HepG2 (cell line): ENCODE measurements around the gene CPT1C. TPM values are rescaled to one million over a fixed set of nuclear protein-coding genes. Genes with fewer than 3 reads are reported as not detected.

ENCODE experiments used
- ATAC-seq: fragments of 200-7000 bp; cut with Tn5 transposase; 3 replicates; pipeline ENCODE4 v1.9.1; 2020; ENCODE audit warnings: mild to moderate bottlenecking, moderate library complexity
- BruUV-seq: library from RNA; stranded (reverse); fragments of 400-500 nt; replicated peaks from 2 replicates; lab custom pipeline; 2021; lab: Mats Ljungman, UMichigan
- CTCF ChIA-PET: fragments of 300-600 bp; formaldehyde crosslinking; extraction: SDS; loops from one replicate; lab custom pipeline; 2021; ENCODE audit warnings: low total read pairs, inconsistent platforms, low intra/inter-chr PET ratio; lab: Yijun Ruan, JAX
- POLR2A ChIA-PET: fragments of 350-600 bp; sonication (Branson Sonifier 250); formaldehyde crosslinking; loops from one replicate; lab custom pipeline; 2020; ENCODE audit warnings: antibody characterized with exemption, inconsistent platforms; lab: Yijun Ruan, JAX
- DNase-seq: peaks from one replicate; pipeline ENCODE4 v3.0.0-alpha.2; 2015; ENCODE audit warnings: low spot score
- FAIRE-seq: peaks from 3 replicates; lab custom pipeline; 2011; peaks lifted over from hg19 to GRCh38; lab: Jason Lieb, UNC
- H2AFZ ChIP-seq: one replicate; pipeline ENCODE4 v1.6.1; 2011; ENCODE audit warnings: low read length, inconsistent platforms
- H3K27ac ChIP-seq: fragments of 300-600 bp; 3 replicates; pipeline ENCODE4 v1.8.0; 2011; ENCODE audit warnings: mixed run types, mild to moderate bottlenecking, mixed read lengths, low read length, inconsistent platforms; ENCODE audit not compliant: insufficient read depth; ENCODE audit errors: extremely low read length
- H3K27me3 ChIP-seq, 2 experiments: fragments of 200-600 bp in 1 of 2; 2 replicates in 1 of 2; 3 replicates in 1 of 2; pipeline versions ENCODE4 v1.6.0 to v1.8.0; 2011; ENCODE audit warnings: low read length in 2 of 2, mild to moderate bottlenecking in 2 of 2, moderate library complexity in 2 of 2, inconsistent platforms in 1 of 2; ENCODE audit not compliant: insufficient read depth in 2 of 2, control insufficient read depth in 1 of 2
- H3K36me3 ChIP-seq, 2 experiments: fragments of 200-600 bp in 1 of 2; replicated peaks in 1 of 2; 2 replicates in 1 of 2; 3 replicates in 1 of 2; pipeline versions ENCODE4 v1.5.1 to v1.8.0; 2011; ENCODE audit warnings: low read length in 2 of 2, inconsistent platforms in 1 of 2; ENCODE audit not compliant: insufficient read depth in 2 of 2, control insufficient read depth in 1 of 2
- H3K4me1 ChIP-seq: 2 replicates; pipeline ENCODE4 v1.5.1; 2012; ENCODE audit warnings: low read length, inconsistent platforms; ENCODE audit not compliant: insufficient read depth
- H3K4me2 ChIP-seq: 2 replicates; pipeline ENCODE4 v1.6.0; 2011; ENCODE audit warnings: low read depth, low read length, inconsistent platforms
- H3K4me3 ChIP-seq, 3 experiments: fragments of 200-600 bp in 1 of 3; sonication (generic), shearing (Covaris generic) in 1 of 3; replicated peaks in 1 of 3; 2 replicates each; pipeline ENCODE4 v1.5.1; 2011 to 2016; ENCODE audit warnings: low read length in 3 of 3, inconsistent platforms in 2 of 3, low read depth in 2 of 3, mild to moderate bottlenecking in 2 of 3, control low read depth in 1 of 3, mixed read lengths in 1 of 3; ENCODE audit not compliant: insufficient read depth in 1 of 3
- H3K79me2 ChIP-seq: one replicate; pipeline ENCODE4 v1.6.1; 2011; ENCODE audit warnings: low read length, inconsistent platforms; ENCODE audit not compliant: insufficient read depth
- H3K9ac ChIP-seq: 2 replicates; pipeline ENCODE4 v1.6.0; 2011; ENCODE audit warnings: mild to moderate bottlenecking, low read depth, low read length, inconsistent platforms; ENCODE audit not compliant: insufficient read depth
- H3K9me3 ChIP-seq: 2 replicates; pipeline ENCODE4 v1.5.1; 2012; ENCODE audit warnings: mild to moderate bottlenecking, low read length
- H4K20me1 ChIP-seq: 2 replicates; pipeline ENCODE4 v1.6.0; 2011; ENCODE audit warnings: inconsistent platforms, mild to moderate bottlenecking, low read length, moderate library complexity; ENCODE audit not compliant: insufficient read depth
- AKAP8 ChIP-seq: sonication (generic); formaldehyde crosslinking; IDR thresholded peaks from 2 replicates; pipeline ENCODE4 v1.5.1; 2020; ENCODE audit warnings: mild to moderate bottlenecking, missing genetic modification reagents
- ARHGAP35 ChIP-seq: sonication (generic); formaldehyde crosslinking; IDR thresholded peaks from 2 replicates; pipeline ENCODE4 v1.9.0; 2022; ENCODE audit warnings: mild to moderate bottlenecking, inconsistent platforms, moderate library complexity, missing genetic modification reagents, borderline replicate concordance
- CENPT ChIP-seq: sonication (generic); formaldehyde crosslinking; IDR thresholded peaks from 2 replicates; pipeline ENCODE4 v1.8.0; 2022; ENCODE audit warnings: low read depth, mild to moderate bottlenecking, moderate library complexity, missing genetic modification reagents
- FLYWCH1 ChIP-seq: sonication (generic); formaldehyde crosslinking; IDR thresholded peaks from 2 replicates; pipeline ENCODE4 v1.8.1; 2023; ENCODE audit warnings: mild to moderate bottlenecking, missing genetic modification reagents
- MAFG ChIP-seq: sonication (generic); formaldehyde crosslinking; IDR thresholded peaks from 2 replicates; pipeline ENCODE4 v1.5.1; 2020; ENCODE audit warnings: mild to moderate bottlenecking, missing genetic modification reagents
- MED13 ChIP-seq: sonication (generic); formaldehyde crosslinking; IDR thresholded peaks from 2 replicates; pipeline ENCODE4 v1.5.0; 2020; ENCODE audit warnings: missing genetic modification reagents
- MEF2D ChIP-seq: sonication (generic); formaldehyde crosslinking; IDR thresholded peaks from 2 replicates; pipeline ENCODE4 v1.5.1; 2020; ENCODE audit warnings: mild to moderate bottlenecking, missing genetic modification reagents
- NR3C1 ChIP-seq: sonication (generic); formaldehyde crosslinking; IDR thresholded peaks from 2 replicates; pipeline ENCODE4 v1.4.0; 2020; ENCODE audit warnings: missing genetic modification reagents
- TARDBP ChIP-seq: sonication (generic); formaldehyde crosslinking; IDR thresholded peaks from 2 replicates; pipeline ENCODE4 v1.8.0; 2022; ENCODE audit warnings: mild to moderate bottlenecking, missing genetic modification reagents
- ZBTB7B ChIP-seq: sonication (generic); formaldehyde crosslinking; IDR thresholded peaks from 2 replicates; pipeline ENCODE4 v1.4.0; 2020; ENCODE audit warnings: missing genetic modification reagents
- ZMAT5 ChIP-seq: sonication (generic); formaldehyde crosslinking; IDR thresholded peaks from 2 replicates; pipeline ENCODE4 v1.5.0; 2020; ENCODE audit warnings: mild to moderate bottlenecking, low read depth, missing genetic modification reagents, borderline replicate concordance
- ZNF20 ChIP-seq: sonication (generic); formaldehyde crosslinking; IDR thresholded peaks from 2 replicates; pipeline ENCODE4 v1.4.0; 2020; ENCODE audit warnings: mild to moderate bottlenecking, moderate library complexity, missing genetic modification reagents
- ZNF260 ChIP-seq: sonication (generic); formaldehyde crosslinking; IDR thresholded peaks from 2 replicates; pipeline ENCODE4 v1.4.0; 2020; ENCODE audit warnings: missing genetic modification reagents, low read depth, mild to moderate bottlenecking, borderline replicate concordance
- ZNF263 ChIP-seq: sonication (generic); formaldehyde crosslinking; IDR thresholded peaks from 2 replicates; pipeline ENCODE4 v1.4.0; 2020; ENCODE audit warnings: missing genetic modification reagents
- ZNF382 ChIP-seq: sonication (generic); formaldehyde crosslinking; IDR thresholded peaks from 2 replicates; pipeline ENCODE4 v1.5.0; 2020; ENCODE audit warnings: missing genetic modification reagents, mild to moderate bottlenecking, borderline replicate concordance
- ZNF816 ChIP-seq: sonication (generic); formaldehyde crosslinking; IDR thresholded peaks from 2 replicates; pipeline ENCODE4 v1.8.0; 2022; ENCODE audit warnings: missing genetic modification reagents, mild to moderate bottlenecking, borderline replicate concordance
- WGBS: methylation state at CpG from one replicate; pipeline ENCODE4 v1.1.6; 2017; ENCODE audit warnings: low lambda C conversion rate; 5-methylcytosine and 5-hydroxymethylcytosine counted together
- in situ Hi-C: cut with HindIII; loops from 2 replicates; pipeline ENCODE4 v1.10.0; 2017; ENCODE audit warnings: low pct_unique_long_range_greater_than_20kb; ENCODE audit not compliant: extremely low pct_ligation_motif_present
- intact Hi-C: fragments of 100-400 bp; cut with micrococcal nuclease; formaldehyde crosslinking; loops from one replicate; pipeline ENCODE4 v1.10.0; 2022; ENCODE audit not compliant: unreplicated experiment
- polyA plus RNA-seq, 8 experiments: library from polyadenylated mRNA; depleted of rRNA in 3 of 8; stranded (reverse) in 7 of 8; unstranded in 1 of 8; fragments of >200 nt; fragmentation: Illumina TruSeq in 4 of 8; extraction: Trizol in 4 of 8; gene quantifications; 2 replicates each; pipeline versions ENCODE4 v1.2.1 to v1.2.3, GENCODE V29; 2011 to 2016; ENCODE audit warnings: low read depth in 4 of 8, missing spikeins in 1 of 8, mixed read lengths in 1 of 8; ENCODE audit not compliant: insufficient read depth in 1 of 8
- total RNA-seq, 5 experiments: library from RNA; depleted of rRNA; stranded (reverse); fragments of >200 nt; fragmentation: Illumina TruSeq; extraction: Trizol; gene quantifications; 2 replicates each; pipeline ENCODE4 v1.2.3, GENCODE V29; 2016; ENCODE audit warnings: low read depth in 1 of 5
- TF ChIP-seq, protein P1 (sequence below): sonication (generic); formaldehyde crosslinking; IDR thresholded peaks from 2 replicates; pipeline ENCODE4 v1.4.0; 2020; ENCODE audit warnings: missing genetic modification reagents, borderline replicate concordance
- TF ChIP-seq, protein P2 (sequence below): sonication (generic); formaldehyde crosslinking; IDR thresholded peaks from 2 replicates; pipeline ENCODE4 v1.5.0; 2020; ENCODE audit warnings: mild to moderate bottlenecking, missing genetic modification reagents, borderline replicate concordance
- TF ChIP-seq, protein P3 (sequence below): sonication (generic); formaldehyde crosslinking; IDR thresholded peaks from 2 replicates; pipeline ENCODE4 v1.4.0; 2020; ENCODE audit warnings: mild to moderate bottlenecking, missing genetic modification reagents

Gene CPT1C
- total and polyA plus RNA-seq, 2 of the 13 experiments (the other 11 are each of a cell fraction or from before 2014, with no cell fraction given): 0.18 TPM; not detected in 1

DNA sequence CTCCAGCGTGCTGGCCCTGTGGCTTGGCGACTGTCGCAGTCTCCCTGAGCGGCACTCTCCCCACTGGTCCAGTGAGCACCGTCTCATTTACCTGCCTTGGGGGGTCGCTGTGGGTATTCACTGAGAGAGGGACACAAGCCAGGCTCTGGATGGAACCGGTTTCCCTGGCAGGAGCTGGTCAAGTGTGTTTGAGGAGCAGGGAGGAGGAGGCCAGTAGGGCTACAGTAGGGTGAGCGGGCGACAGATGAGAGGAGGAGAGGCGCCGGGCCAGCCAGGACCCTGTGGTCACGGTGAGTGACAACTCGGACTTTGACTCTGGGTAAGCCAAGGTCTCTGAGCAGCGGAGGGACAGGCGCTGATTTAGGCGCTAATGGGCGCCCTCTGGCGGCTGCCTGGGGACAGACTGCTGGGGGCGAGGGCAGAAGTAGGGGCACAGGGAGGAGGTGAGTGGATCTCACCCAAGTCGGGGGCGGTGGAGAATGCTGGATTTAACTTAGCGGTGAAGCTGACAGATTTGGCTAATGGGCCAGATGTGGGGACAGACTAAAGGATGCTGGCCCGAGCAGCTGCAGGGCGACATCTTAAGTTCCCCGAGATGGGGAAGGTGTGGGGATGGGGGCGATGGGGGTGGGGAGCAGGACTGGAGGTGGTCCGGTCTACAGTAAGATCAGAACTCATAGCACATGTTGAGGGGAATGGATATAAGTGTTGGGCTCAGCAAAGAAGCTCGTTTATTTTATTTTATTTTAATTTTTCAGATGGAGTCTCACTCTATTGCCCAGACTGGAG is 18.6 kb upstream of the CPT1C start:
- CTCF ChIA-PET: interaction anchor here (0.7 to 1.6 kb wide), 3 partner anchors 8 to 102 kb away, joined by 3 to 6 read pairs (median 5); no protein-coding TSS in a partner anchor
- no peaks in the 10 kb centered on the region; a peak in 1 of 5 replicates for H3K27me3 ChIP-seq
- peak overlapping the region; percentile 54 for H3K9ac ChIP-seq
- no peaks in the 10 kb centered on the region for H4K20me1 ChIP-seq
- peak overlapping the region; percentile 29 for H2AFZ ChIP-seq
- peak overlapping the region; percentile 88 for H3K27ac ChIP-seq
- DNase-seq (peak; percentile 92), FAIRE-seq (peak; percentile 86), ATAC-seq (peak; percentile 85)
- in situ Hi-C loops: loop anchor here (5.0 to 10.0 kb wide), 2 partner anchors 78 to 175 kb away; partner anchors contain the start of genes PRR12 and RPS11
- H3K9me3 ChIP-seq: no peaks in the 10 kb centered on the region
- WGBS: 31% methylated on average over 19 of the region's 28 CpGs
- peaks cover 1 to 6% of the 10 kb centered on the region in 2 experiments; a peak in 3 of 5 replicates for H3K36me3 ChIP-seq
- H3K4me2 ChIP-seq: peak overlapping the region; percentile 83
- intact Hi-C loops: loop anchor here (2.0 kb wide), 1 partner anchor 160 kb away; the partner anchor contains the start of gene FCGRT
- peaks cover 4% of the 10 kb centered on the region for H3K79me2 ChIP-seq
- H3K4me1 ChIP-seq: peaks cover 25% of the 10 kb centered on the region
- POLR2A ChIA-PET: interaction anchor here (1.0 to 1.8 kb wide), 5 partner anchors 8 to 82 kb away, joined by 3 to 10 read pairs (median 5); partner anchors contain the start of genes RRAS and SCAF1
- no TSS peak for BruUV-seq
- peak overlapping the region; percentile 24 to 65 (median 51); a peak in 5 of 6 replicates for H3K4me3 ChIP-seq
- TF ChIP-seq, protein P1, sequence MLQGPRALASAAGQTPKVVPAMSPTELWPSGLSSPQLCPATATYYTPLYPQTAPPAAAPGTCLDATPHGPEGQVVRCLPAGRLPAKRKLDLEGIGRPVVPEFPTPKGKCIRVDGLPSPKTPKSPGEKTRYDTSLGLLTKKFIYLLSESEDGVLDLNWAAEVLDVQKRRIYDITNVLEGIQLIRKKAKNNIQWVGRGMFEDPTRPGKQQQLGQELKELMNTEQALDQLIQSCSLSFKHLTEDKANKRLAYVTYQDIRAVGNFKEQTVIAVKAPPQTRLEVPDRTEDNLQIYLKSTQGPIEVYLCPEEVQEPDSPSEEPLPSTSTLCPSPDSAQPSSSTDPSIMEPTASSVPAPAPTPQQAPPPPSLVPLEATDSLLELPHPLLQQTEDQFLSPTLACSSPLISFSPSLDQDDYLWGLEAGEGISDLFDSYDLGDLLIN: no peak
- TF ChIP-seq, protein P2, sequence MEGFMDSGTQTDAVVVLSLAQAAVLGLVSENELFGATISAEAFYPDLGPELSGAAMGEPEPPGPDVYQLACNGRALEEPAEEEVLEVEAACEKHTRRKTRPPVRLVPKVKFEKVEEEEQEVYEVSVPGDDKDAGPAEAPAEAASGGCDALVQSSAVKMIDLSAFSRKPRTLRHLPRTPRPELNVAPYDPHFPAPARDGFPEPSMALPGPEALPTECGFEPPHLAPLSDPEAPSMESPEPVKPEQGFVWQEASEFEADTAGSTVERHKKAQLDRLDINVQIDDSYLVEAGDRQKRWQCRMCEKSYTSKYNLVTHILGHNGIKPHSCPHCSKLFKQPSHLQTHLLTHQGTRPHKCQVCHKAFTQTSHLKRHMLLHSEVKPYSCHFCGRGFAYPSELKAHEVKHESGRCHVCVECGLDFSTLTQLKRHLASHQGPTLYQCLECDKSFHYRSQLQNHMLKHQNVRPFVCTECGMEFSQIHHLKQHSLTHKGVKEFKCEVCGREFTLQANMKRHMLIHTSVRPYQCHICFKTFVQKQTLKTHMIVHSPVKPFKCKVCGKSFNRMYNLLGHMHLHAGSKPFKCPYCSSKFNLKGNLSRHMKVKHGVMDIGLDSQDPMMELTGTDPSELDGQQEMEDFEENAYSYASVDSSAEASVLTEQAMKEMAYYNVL (CRISPR knock-in tag): peak; percentile 90
- TF ChIP-seq ZBTB7B (peak; percentile 93), ARHGAP35 (CRISPR knock-in tag) (0 out of 2 replicates have a peak, but pooled peaks have one; percentile 34), CENPT (CRISPR knock-in tag) (no peak), MED13 (CRISPR knock-in tag) (no peak), ZNF816 (CRISPR knock-in tag) (no peak), AKAP8 (no peak), NR3C1 (CRISPR knock-in tag) (no peak), ZNF382 (CRISPR knock-in tag) (no peak), ZNF260 (CRISPR knock-in tag) (no peak), TARDBP (CRISPR knock-in tag) (peak; percentile 44; the same call in 1 of the 2 replicates), ZNF263 (0 out of 2 replicates have a peak, but pooled peaks have one; percentile 36), MAFG (CRISPR knock-in tag) (no peak), FLYWCH1 (no peak), ZMAT5 (CRISPR knock-in tag) (no peak), MEF2D (CRISPR knock-in tag) (no peak; the same call in 1 of the 2 replicates), ZNF20 (CRISPR knock-in tag) (no peak)
- TF ChIP-seq, protein P3, sequence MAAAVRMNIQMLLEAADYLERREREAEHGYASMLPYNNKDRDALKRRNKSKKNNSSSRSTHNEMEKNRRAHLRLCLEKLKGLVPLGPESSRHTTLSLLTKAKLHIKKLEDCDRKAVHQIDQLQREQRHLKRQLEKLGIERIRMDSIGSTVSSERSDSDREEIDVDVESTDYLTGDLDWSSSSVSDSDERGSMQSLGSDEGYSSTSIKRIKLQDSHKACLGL (CRISPR knock-in tag): peak; percentile 50; the same call in 1 of the 2 replicates
